HEK293 (cell line): Measurements from ENCODE around the gene EXOC2.

ENCODE experiments used
- CTCF ChIA-PET: fragments of 350-600 bp; formaldehyde crosslinking; extraction: SDS; loops from one replicate; lab custom pipeline; 2021; ENCODE audit warnings: antibody characterized with exemption; lab: Yijun Ruan, JAX
- POLR2A ChIA-PET: fragments of 300-600 bp; formaldehyde crosslinking; extraction: SDS; loops from one replicate; lab custom pipeline; 2020; ENCODE audit warnings: antibody characterized with exemption, inconsistent platforms; lab: Yijun Ruan, JAX
- H3K27ac ChIP-seq: fragments of 200-500 bp; sonication (Bioruptor generic); 2 replicates; pipeline ENCODE4 v1.5.1; 2014; ENCODE audit warnings: low read depth, low read length, control low read depth, inconsistent platforms; ENCODE audit errors: extremely low read depth
- H3K36me3 ChIP-seq, 2 experiments: fragments of 200-500 bp in 1 of 2; sonication (Bioruptor generic) in 1 of 2; 1 replicate in 1 of 2; 2 replicates in 1 of 2; pipeline ENCODE4 v1.5.1; 2014 to 2017; ENCODE audit warnings: inconsistent platforms in 2 of 2, low read length in 2 of 2; ENCODE audit not compliant: control insufficient read depth in 2 of 2, insufficient read depth in 1 of 2
- H3K4me1 ChIP-seq: fragments of 200-500 bp; sonication (Bioruptor generic); 2 replicates; pipeline ENCODE4 v1.5.1; 2014; ENCODE audit warnings: mild to moderate bottlenecking, low read length, inconsistent platforms; ENCODE audit not compliant: control insufficient read depth, insufficient read depth
- H3K4me3 ChIP-seq: 2 replicates; pipeline ENCODE4 v1.5.1; 2011; ENCODE audit warnings: low read depth, mild to moderate bottlenecking, control low read depth, low read length, moderate library complexity
- H3K9me3 ChIP-seq: fragments of 200-500 bp; sonication (Bioruptor generic); 2 replicates; pipeline ENCODE4 v1.5.1; 2014; ENCODE audit warnings: low read depth, low read length, inconsistent platforms; ENCODE audit not compliant: control insufficient read depth, insufficient read depth
- BCL11A ChIP-seq: fragments of 450-650 bp; formaldehyde crosslinking; IDR thresholded peaks from 2 replicates; pipeline ENCODE4 v1.5.1; 2016; ENCODE audit warnings: low read depth, missing biosample characterization, missing genetic modification characterization
- GLIS1 ChIP-seq: fragments of 450-650 bp; formaldehyde crosslinking; IDR thresholded peaks from 2 replicates; pipeline ENCODE4 v1.5.1; 2016; ENCODE audit warnings: missing biosample characterization, missing genetic modification characterization
- HOXD13 ChIP-seq: sonication (generic); formaldehyde crosslinking; IDR thresholded peaks from 2 replicates; pipeline ENCODE4 v1.8.0; 2022; ENCODE audit warnings: missing genetic modification reagents, borderline replicate concordance
- IKZF3 ChIP-seq: fragments of 450-650 bp; IDR thresholded peaks from 2 replicates; pipeline ENCODE4 v1.5.0; 2018; ENCODE audit warnings: missing biosample characterization, mild to moderate bottlenecking, missing genetic modification characterization, moderate library complexity
- MZF1 ChIP-seq: fragments of 450-650 bp; formaldehyde crosslinking; IDR thresholded peaks from 2 replicates; pipeline ENCODE4 v1.5.1; 2017; ENCODE audit warnings: missing biosample characterization, missing genetic modification characterization, borderline replicate concordance
- PRDM10 ChIP-seq: fragments of 450-650 bp; formaldehyde crosslinking; IDR thresholded peaks from 2 replicates; pipeline ENCODE4 v1.5.1; 2016; ENCODE audit warnings: missing biosample characterization, missing genetic modification characterization
- PRDM2 ChIP-seq: fragments of 450-650 bp; formaldehyde crosslinking; IDR thresholded peaks from 2 replicates; pipeline ENCODE4 v1.5.1; 2016; ENCODE audit warnings: missing biosample characterization, missing genetic modification characterization, borderline replicate concordance
- SP7 ChIP-seq: fragments of 450-650 bp; formaldehyde crosslinking; IDR thresholded peaks from 2 replicates; pipeline ENCODE4 v1.5.1; 2016; ENCODE audit warnings: missing biosample characterization, missing genetic modification characterization
- YY2 ChIP-seq: fragments of 450-650 bp; formaldehyde crosslinking; IDR thresholded peaks from 2 replicates; pipeline ENCODE4 v1.5.1; 2016; ENCODE audit warnings: missing biosample characterization, missing genetic modification characterization
- ZBTB26 ChIP-seq: fragments of 450-650 bp; formaldehyde crosslinking; optimal IDR thresholded peaks from 2 replicates; pipeline ENCODE3; 2016; ENCODE audit warnings: missing biosample characterization, mild to moderate bottlenecking, missing genetic modification characterization
- ZBTB8A ChIP-seq: fragments of 450-650 bp; formaldehyde crosslinking; IDR thresholded peaks from 2 replicates; pipeline ENCODE4 v1.5.1; 2016; ENCODE audit warnings: missing biosample characterization, missing genetic modification characterization
- ZNF10 ChIP-seq: fragments of 450-650 bp; formaldehyde crosslinking; IDR thresholded peaks from 2 replicates; pipeline ENCODE4 v1.5.1; 2017; ENCODE audit warnings: missing biosample characterization, missing genetic modification characterization
- ZNF169 ChIP-seq: fragments of 450-650 bp; formaldehyde crosslinking; IDR thresholded peaks from 2 replicates; pipeline ENCODE4 v1.5.1; 2016; ENCODE audit warnings: missing biosample characterization, missing genetic modification characterization
- ZNF202 ChIP-seq: fragments of 450-650 bp; formaldehyde crosslinking; IDR thresholded peaks from 2 replicates; pipeline ENCODE4 v1.5.1; 2016; ENCODE audit warnings: missing biosample characterization, missing genetic modification characterization, borderline replicate concordance
- ZNF211 ChIP-seq: fragments of 450-650 bp; formaldehyde crosslinking; IDR thresholded peaks from 2 replicates; pipeline ENCODE4 v1.5.1; 2016; ENCODE audit warnings: low read depth, missing biosample characterization, missing genetic modification characterization
- ZNF391 ChIP-seq: fragments of 450-650 bp; formaldehyde crosslinking; IDR thresholded peaks from 2 replicates; pipeline ENCODE4 v1.5.1; 2016; ENCODE audit warnings: low read depth, missing biosample characterization, missing genetic modification characterization, borderline replicate concordance
- ZNF416 ChIP-seq: fragments of 450-650 bp; formaldehyde crosslinking; IDR thresholded peaks from 2 replicates; pipeline ENCODE4 v1.5.1; 2016; ENCODE audit warnings: missing biosample characterization, missing genetic modification characterization
- ZNF555 ChIP-seq: fragments of 450-650 bp; formaldehyde crosslinking; conservative IDR thresholded peaks from 2 replicates; pipeline ENCODE4 v1.5.1; 2017; ENCODE audit warnings: missing biosample characterization, mild to moderate bottlenecking, missing genetic modification characterization, inconsistent platforms
- ZNF596 ChIP-seq: fragments of 450-650 bp; IDR thresholded peaks from 2 replicates; pipeline ENCODE4 v1.5.0; 2018; ENCODE audit warnings: missing biosample characterization, mild to moderate bottlenecking, missing genetic modification characterization, moderate library complexity
- ZNF624 ChIP-seq: fragments of 450-650 bp; formaldehyde crosslinking; IDR thresholded peaks from 2 replicates; pipeline ENCODE4 v1.5.1; 2017; ENCODE audit warnings: missing biosample characterization, missing genetic modification characterization
- ZNF843 ChIP-seq: fragments of 450-650 bp; formaldehyde crosslinking; IDR thresholded peaks from 2 replicates; pipeline ENCODE4 v1.5.1; 2016; ENCODE audit warnings: missing biosample characterization, missing genetic modification characterization
- TF ChIP-seq, protein P1 (sequence below): fragments of 450-650 bp; formaldehyde crosslinking; IDR thresholded peaks from 2 replicates; pipeline ENCODE4 v1.5.1; 2017; ENCODE audit warnings: missing biosample characterization, missing genetic modification characterization

Gene EXOC2

DNA sequence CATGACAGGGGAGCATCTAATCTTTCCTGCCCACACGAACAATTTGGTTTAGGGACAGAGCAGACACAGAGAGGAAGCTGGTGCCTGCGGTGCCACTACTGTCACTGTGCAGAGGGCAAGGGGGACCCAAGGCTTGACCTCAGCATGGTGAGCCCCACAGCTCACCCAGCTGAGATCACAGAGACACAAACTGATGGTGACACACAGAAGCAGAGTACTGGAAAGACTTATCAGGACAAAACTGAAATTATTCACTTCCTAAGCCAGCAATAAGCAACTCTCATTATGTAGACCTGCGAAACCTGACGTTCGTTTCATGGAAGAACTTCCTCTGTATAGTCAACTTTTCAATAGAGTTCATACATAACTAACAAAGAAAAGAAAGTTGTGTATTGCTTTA lies 122.1 kb downstream of the EXOC2 start (continued):
- no peak for TF ChIP-seq PRDM10
- no peak for TF ChIP-seq HOXD13 (CRISPR knock-in tag)
- TF ChIP-seq GLIS1 (tag by site-specific recombination) = no peak
- no peak for TF ChIP-seq ZNF555 (tag by site-specific recombination)
- TF ChIP-seq YY2 (tag by site-specific recombination) = no peak
- no peak for TF ChIP-seq BCL11A (tag by site-specific recombination)
- no peak for TF ChIP-seq ZNF169 (tag by site-specific recombination)
- TF ChIP-seq MZF1 = no peak
- no peak for TF ChIP-seq ZNF391
- TF ChIP-seq, protein P1, sequence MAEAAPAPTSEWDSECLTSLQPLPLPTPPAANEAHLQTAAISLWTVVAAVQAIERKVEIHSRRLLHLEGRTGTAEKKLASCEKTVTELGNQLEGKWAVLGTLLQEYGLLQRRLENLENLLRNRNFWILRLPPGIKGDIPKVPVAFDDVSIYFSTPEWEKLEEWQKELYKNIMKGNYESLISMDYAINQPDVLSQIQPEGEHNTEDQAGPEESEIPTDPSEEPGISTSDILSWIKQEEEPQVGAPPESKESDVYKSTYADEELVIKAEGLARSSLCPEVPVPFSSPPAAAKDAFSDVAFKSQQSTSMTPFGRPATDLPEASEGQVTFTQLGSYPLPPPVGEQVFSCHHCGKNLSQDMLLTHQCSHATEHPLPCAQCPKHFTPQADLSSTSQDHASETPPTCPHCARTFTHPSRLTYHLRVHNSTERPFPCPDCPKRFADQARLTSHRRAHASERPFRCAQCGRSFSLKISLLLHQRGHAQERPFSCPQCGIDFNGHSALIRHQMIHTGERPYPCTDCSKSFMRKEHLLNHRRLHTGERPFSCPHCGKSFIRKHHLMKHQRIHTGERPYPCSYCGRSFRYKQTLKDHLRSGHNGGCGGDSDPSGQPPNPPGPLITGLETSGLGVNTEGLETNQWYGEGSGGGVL (tag by site-specific recombination) = no peak
- TF ChIP-seq ZNF843 (tag by site-specific recombination) = no peak

DNA sequence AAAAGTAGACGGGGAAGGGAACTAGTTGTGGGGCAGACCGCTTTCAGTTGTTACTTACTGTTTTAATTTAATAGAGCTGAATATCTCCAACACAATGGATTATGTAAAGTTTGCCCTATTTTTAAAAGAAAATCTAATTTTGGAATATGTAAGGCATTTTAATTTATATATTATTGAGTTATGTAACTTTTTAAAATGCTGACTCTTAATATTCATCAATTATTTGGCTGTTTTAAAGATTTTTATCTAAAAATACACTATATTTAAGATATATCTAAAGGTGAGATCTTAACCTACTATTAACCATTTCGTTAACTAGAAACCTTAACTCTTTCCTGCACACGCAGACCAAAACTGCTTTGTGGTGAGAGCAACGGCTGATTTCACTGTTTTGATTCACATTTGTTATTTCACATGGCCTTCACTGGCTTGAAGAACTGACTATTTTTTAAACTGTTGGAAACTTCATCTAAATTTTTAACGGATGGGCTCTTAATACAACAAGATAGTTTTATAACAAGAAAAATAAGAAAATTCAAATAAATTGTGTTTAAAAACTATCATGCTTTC lies 123.9 kb downstream of the EXOC2 start:
- H3K36me3 ChIP-seq = peaks cover 0 to 40% of the 10 kb centered on the region in 2 experiments; a peak in 1 of 3 replicates
- ChIA-PET CTCF (interaction anchor here (0.6 to 1.2 kb wide), 3 partner anchors 9 to 235 kb away, joined by 3 read pairs; no protein-coding TSS in a partner anchor), POLR2A (no interaction called here)
- no peak overlapping the region for H3K4me3 ChIP-seq
- H3K4me1 ChIP-seq = no peaks in the 10 kb centered on the region
- H3K27ac ChIP-seq = no peak overlapping the region
- H3K9me3 ChIP-seq = no peaks in the 10 kb centered on the region
- TF ChIP-seq ZNF624 (tag by site-specific recombination) (no peak), SP7 (tag by site-specific recombination) (no peak), ZBTB8A (no peak), ZBTB26 (tag by site-specific recombination) (no peak), ZNF596 (tag by site-specific recombination) (no peak), ZNF211 (tag by site-specific recombination) (no peak), IKZF3 (no peak)

- Histone ChIP-seq H3K27ac (no peak overlapping the region), H3K4me1 (no peaks in the 10 kb centered on the region)
- CTCF ChIA-PET = no interaction called here
- TF ChIP-seq ZNF416 (no peak), ZNF202 (tag by site-specific recombination) (no peak), PRDM2 (tag by site-specific recombination) (no peak), ZNF10 (peak; percentile 91)
- TF ChIP-seq, all 188 proteins: peak for 1
- POLR2A ChIA-PET = no interaction called here
- Histone ChIP-seq H3K4me3 (no peak overlapping the region), H3K36me3 (peaks cover 6 to 43% of the 10 kb centered on the region in 2 experiments; a peak in 2 of 3 replicates), H3K9me3 (no peaks in the 10 kb centered on the region)
These were observed 124.9 kb downstream of the EXOC2 start for GRCh38 chr6:568085-568484.
